NT2/D1 (cell line): Measurements from ENCODE around the gene AKAP6.

Source experiments
- SUZ12 ChIP-seq: IDR thresholded peaks from 2 replicates; pipeline ENCODE4 v1.6.1; 2011; ENCODE audit not compliant: insufficient read length, insufficient read depth; ENCODE audit errors: extremely low read depth
- YY1 ChIP-seq: IDR thresholded peaks from 2 replicates; pipeline ENCODE4 v1.6.1; 2011; ENCODE audit not compliant: insufficient read length, insufficient read depth
- ZNF274 ChIP-seq: IDR thresholded peaks from 2 replicates; pipeline ENCODE4 v1.6.1; 2011; ENCODE audit warnings: mild to moderate bottlenecking, low read depth, low read length

DNA sequence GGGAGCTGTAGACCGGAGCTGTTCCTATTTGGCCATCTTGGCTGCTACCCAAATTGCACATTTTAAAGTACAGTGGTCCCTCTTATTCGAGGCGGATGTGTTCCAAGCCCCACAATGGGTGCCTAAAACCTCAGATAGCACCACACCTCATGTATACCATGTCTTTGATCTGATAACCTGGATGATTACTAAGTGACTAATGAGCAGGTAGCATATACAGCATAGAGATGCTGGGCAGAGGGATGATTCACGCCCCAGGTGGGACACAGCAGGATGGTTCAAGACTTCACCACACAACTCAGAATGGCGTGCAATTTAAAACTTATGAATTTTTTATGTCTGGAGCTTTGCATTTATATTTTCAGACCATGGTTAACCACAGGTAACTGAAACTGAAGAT is 255.0 kb downstream of the AKAP6 start:
- TF ChIP-seq YY1, result no peak
- no peak for TF ChIP-seq ZNF274
- TF ChIP-seq SUZ12, result no peak
